NOMO-1 (cell line): Measurements from ENCODE around the gene CUBN.
"Not testable (repeated sequence)": the region's sequence is repeated elsewhere in the genome, so short reads cannot be mapped to it uniquely, and the experiment has no call there.

Experiments
- DNase-seq, 2 experiments: peaks; one replicate each; lab custom pipeline; 2025; ENCODE audit not compliant: unreplicated experiment in 2 of 2; lab: John Stamatoyannopoulos, UW

CUBN gene

GRCh38 chr10:16843252-16843870, 286.2 kb downstream of the CUBN start:
- peak in 1 of 2 experiments; percentile 85 for DNase-seq

- DNase-seq: no peak
Measured at GRCh38 chr10:16835228-16835627, 294.4 kb downstream of the CUBN start.

GRCh38 chr10:16832351-16833080, 297.1 kb downstream of the CUBN start:
- DNase-seq: no peak

- DNase-seq: no peak
Measured at GRCh38 chr10:16828701-16829175, 300.9 kb downstream of the CUBN start.

- peak; percentile 53 to 82 for DNase-seq
Measured at GRCh38 chr10:16828114-16828568, 301.5 kb downstream of the CUBN start.

- DNase-seq: not testable (repeated sequence)
Measured at GRCh38 chr10:16827474-16827873, 302.1 kb downstream of the CUBN start.

GRCh38 chr10:16822726-16823360, 306.8 kb downstream of the CUBN start:
- DNase-seq: no peak

GRCh38 chr10:16822027-16822426, 307.6 kb downstream of the CUBN start:
- DNase-seq: no peak

- DNase-seq: peak in 1 of 2 experiments; percentile 32
Measured at GRCh38 chr10:16820421-16820820, 309.2 kb downstream of the CUBN start.

GRCh38 chr10:16820018-16820417, 309.6 kb downstream of the CUBN start:
- DNase-seq: no peak

- no peak for DNase-seq
Measured at GRCh38 chr10:16819436-16819835, 310.2 kb downstream of the CUBN start.

GRCh38 chr10:16819026-16819425, 310.6 kb downstream of the CUBN start:
- no peak for DNase-seq

GRCh38 chr10:16817125-16818019, 312.2 kb downstream of the CUBN start, which contains the start of gene RSU1:
TSS of gene RSU1 (minus strand) at chr10:16817424. CDS start at chr10:16817081, 343 bp downstream.
- peak; percentile 99 to 100 for DNase-seq

- no peak for DNase-seq
Measured at GRCh38 chr10:16816830-16817124, 312.8 kb downstream of the CUBN start.

- DNase-seq: peak in 1 of 2 experiments; percentile 17
Measured at GRCh38 chr10:16816171-16816570, 313.4 kb downstream of the CUBN start.

- no peak for DNase-seq
Measured at GRCh38 chr10:16814012-16814411, 315.6 kb downstream of the CUBN start.

GRCh38 chr10:16812676-16813075, 316.9 kb downstream of the CUBN start:
- no peak for DNase-seq

GRCh38 chr10:16811765-16812164, 317.8 kb downstream of the CUBN start:
- no peak for DNase-seq

GRCh38 chr10:16811292-16811691, 318.3 kb downstream of the CUBN start:
- no peak for DNase-seq

GRCh38 chr10:16809074-16809718, 320.4 kb downstream of the CUBN start:
- peak in 1 of 2 experiments; percentile 21 for DNase-seq
